GM10266 (cell line): ENCODE data around the gene TTLL7.
"Not testable (repeated sequence)": the region's sequence is repeated elsewhere in the genome, so short reads cannot be mapped to it uniquely, and the experiment has no call there.

ENCODE experiments used
- DNase-seq: peaks from one replicate; pipeline ENCODE4 v3.0.0; 2012; ENCODE audit errors: extremely low spot score
- CTCF ChIP-seq: IDR thresholded peaks from 2 replicates; pipeline ENCODE4 v1.5.1; 2012; ENCODE audit warnings: mild to moderate bottlenecking, low read depth; ENCODE audit not compliant: control insufficient read depth, insufficient read depth; ENCODE audit errors: missing control alignments

TTLL7 gene

GRCh38 chr1:83922431-83922830 is 76.5 kb downstream of the TTLL7 start:
- no peak for TF ChIP-seq CTCF
- no peak for DNase-seq

GRCh38 chr1:83920320-83920719 is 78.6 kb downstream of the TTLL7 start:
- no peak for TF ChIP-seq CTCF
- no peak for DNase-seq

GRCh38 chr1:83919872-83920271 is 79.1 kb downstream of the TTLL7 start:
- no peak for TF ChIP-seq CTCF
- DNase-seq, result no peak

- TF ChIP-seq CTCF, result no peak
- no peak for DNase-seq
Observed at GRCh38 chr1:83918688-83919285, 80.1 kb downstream of the TTLL7 start.

DNA sequence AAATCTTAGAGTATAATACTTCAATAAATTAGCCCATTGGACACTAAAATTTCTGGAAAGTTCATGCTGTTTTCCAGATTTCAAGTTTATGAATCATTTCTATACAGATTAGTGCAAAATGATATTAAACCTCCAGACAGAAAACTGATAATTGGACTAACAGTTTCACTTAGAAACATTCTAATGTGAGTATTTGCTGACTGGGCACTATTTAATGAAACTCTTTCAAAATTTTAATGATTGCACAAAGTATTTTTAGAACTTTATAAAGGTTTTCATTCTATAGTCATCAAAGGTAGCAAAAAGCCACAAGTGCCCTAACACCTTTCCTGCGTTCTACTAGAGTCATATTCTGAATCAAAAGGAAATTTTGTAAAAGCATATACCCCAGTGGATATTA is 81.0 kb downstream of the TTLL7 start:
- no peak for DNase-seq
- TF ChIP-seq CTCF, result no peak

- DNase-seq, result not testable (repeated sequence)
Observed at GRCh38 chr1:83916094-83916493, 82.8 kb downstream of the TTLL7 start.

DNA sequence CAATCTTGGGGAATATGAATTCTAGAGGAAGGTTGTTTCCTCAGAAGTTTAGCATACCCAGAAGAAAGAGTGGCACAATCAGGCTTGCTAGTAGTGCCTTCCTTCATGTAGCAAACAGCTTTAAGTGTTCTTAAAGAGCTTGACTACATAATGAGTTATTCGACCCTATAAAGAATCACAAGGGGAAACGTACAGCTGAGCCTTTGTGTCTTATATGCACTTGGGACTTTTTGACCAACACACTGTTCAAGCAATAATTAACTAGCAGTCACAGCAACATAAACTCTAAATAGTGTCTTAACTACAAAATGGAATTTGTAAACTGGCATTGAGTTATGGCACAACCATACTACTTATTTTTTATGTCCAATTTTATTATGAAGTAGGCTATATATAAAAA is 86.1 kb downstream of the TTLL7 start:
- no peak for DNase-seq
- no peak for TF ChIP-seq CTCF

GRCh38 chr1:83910461-83910860 is 88.5 kb downstream of the TTLL7 start:
- TF ChIP-seq CTCF, result no peak
- DNase-seq, result no peak
